Measurements from ENCODE around the gene ZDHHC17. TPM values are rescaled to one million over a fixed set of nuclear protein-coding genes. Genes with fewer than 3 reads are reported as not detected.

Gene ZDHHC17
- total and polyA plus RNA-seq, 2 of the 13 experiments (the other 11 are each of a cell fraction or from before 2014, with no cell fraction given) = 36.7 to 38.5 TPM

- TF ChIP-seq REPIN1 (CRISPR knock-in tag; IDR thresholded peaks at IDR 0.05; ENCODE audit: borderline replicate concordance, low read depth) = peak; percentile 68
- no peak for TF ChIP-seq ZNF160 (CRISPR knock-in tag; IDR thresholded peaks at IDR 0.05)
- TF ChIP-seq ZNF83 (CRISPR knock-in tag; IDR thresholded peaks at IDR 0.05; ENCODE audit: borderline replicate concordance) = 0 out of 2 replicates have a peak, but pooled peaks have one; percentile 90
- TF ChIP-seq CBX2 (IDR thresholded peaks at IDR 0.05; ENCODE audit: low read depth, low read length) = no peak
- TF ChIP-seq CBX2 (CRISPR knock-in tag; IDR thresholded peaks at IDR 0.05; ENCODE audit: low read depth) = no peak
- no peak for TF ChIP-seq HNRNPUL1 (IDR thresholded peaks at IDR 0.05; ENCODE audit: low read depth, low read length)
- no peak for TF ChIP-seq RBAK (CRISPR knock-in tag; IDR thresholded peaks at IDR 0.05)
- TF ChIP-seq ZBTB21 (CRISPR knock-in tag; IDR thresholded peaks at IDR 0.05) = no peak
- TF ChIP-seq STAG1 (CRISPR knock-in tag; IDR thresholded peaks at IDR 0.05) = no peak
- no peak for TF ChIP-seq PCBP2 (optimal IDR thresholded peaks at IDR 0.05; ENCODE audit: low read depth, low read length, poor library complexity, severe bottlenecking)
- TF ChIP-seq ZUFSP (CRISPR knock-in tag; IDR thresholded peaks at IDR 0.05; ENCODE audit: borderline replicate concordance) = no peak
- TF ChIP-seq CBX1 (IDR thresholded peaks at IDR 0.05; ENCODE audit: low read depth) = no peak
- TF ChIP-seq ZNF414 (CRISPR knock-in tag; IDR thresholded peaks at IDR 0.05) = peak; percentile 84
- 0 out of 2 replicates have a peak, but pooled peaks have one; percentile 26 for TF ChIP-seq NKX3-1 (CRISPR knock-in tag; IDR thresholded peaks at IDR 0.05)
- TF ChIP-seq MIER3 (CRISPR knock-in tag; IDR thresholded peaks at IDR 0.05; ENCODE audit: borderline replicate concordance) = peak; percentile 23
- TF ChIP-seq ZNF652 (CRISPR knock-in tag; IDR thresholded peaks at IDR 0.05; ENCODE audit: borderline replicate concordance, low read depth) = no peak
- TF ChIP-seq JDP2 (CRISPR knock-in tag; IDR thresholded peaks at IDR 0.05; ENCODE audit: borderline replicate concordance) = no peak
- TF ChIP-seq IKZF1 (IDR thresholded peaks at IDR 0.05) = no peak
- no peak for TF ChIP-seq SRSF1 (optimal IDR thresholded peaks at IDR 0.05; ENCODE audit: low read depth, low read length)
- no peak for TF ChIP-seq PLRG1 (conservative IDR thresholded peaks at IDR 0.05)
- TF ChIP-seq ASH2L (IDR thresholded peaks at IDR 0.05; ENCODE audit: insufficient read length, low read depth, low read length) = peak; percentile 98
Observed at GRCh38 chr12:76763746-76764675, at the start of gene ZDHHC17 (continued).

Measured in HepG2 (cell line).